ENCODE results near the gene MYRF. TPM values are rescaled to one million over a fixed set of nuclear protein-coding genes. Genes with fewer than 3 reads are reported as not detected.

MYRF gene
- total and polyA plus RNA-seq, 2 of the 13 experiments (the other 11 are each of a cell fraction or from before 2014, with no cell fraction given), result 10.2 to 25.9 TPM

DNA sequence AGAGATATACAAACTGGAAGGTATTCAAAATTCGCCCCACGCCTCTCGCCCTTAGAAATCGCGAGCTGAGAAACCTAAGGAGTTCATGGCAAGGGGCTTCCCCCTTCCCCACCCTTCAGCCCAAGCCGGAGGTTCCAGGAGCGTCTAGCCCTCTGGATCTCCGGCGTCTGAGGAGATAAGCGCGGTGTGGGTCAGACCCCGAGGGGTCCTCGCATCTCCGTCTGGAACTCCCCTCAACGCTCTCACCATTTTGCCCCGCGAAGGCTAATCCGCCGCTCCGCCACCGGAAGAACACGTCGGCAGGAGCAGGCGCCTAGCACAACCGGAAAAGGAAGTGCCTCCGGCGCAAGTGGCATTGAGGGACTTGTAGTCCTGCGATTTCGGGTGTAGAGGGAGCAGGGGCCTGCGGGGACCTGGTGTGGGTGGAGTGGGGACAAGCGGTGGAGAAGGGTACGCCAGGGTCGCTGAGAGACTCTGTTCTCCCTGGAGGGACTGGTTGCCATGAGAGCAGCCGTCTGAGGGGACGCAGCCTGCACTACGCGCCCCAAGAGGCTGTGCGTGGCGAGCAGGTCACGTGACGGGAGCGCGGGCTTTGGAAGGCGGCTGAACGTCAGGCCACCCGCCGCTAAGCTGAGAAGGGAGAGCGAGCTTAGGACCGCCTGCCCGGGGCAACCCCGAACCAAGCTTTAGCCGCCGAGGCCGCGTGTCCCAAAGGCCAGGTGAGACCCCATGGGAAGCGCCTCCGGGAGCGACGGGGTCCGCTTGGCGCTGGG, 40.1 kb downstream of the MYRF start, which contains the start of the genes FEN1 and TMEM258 (continued):
- TF ChIP-seq ZNF773 (CRISPR knock-in tag; IDR thresholded peaks at IDR 0.05; ENCODE audit: borderline replicate concordance) (0 out of 2 replicates have a peak, but pooled peaks have one; percentile 67), IRF2 (CRISPR knock-in tag; IDR thresholded peaks at IDR 0.05) (peak; percentile 69), ZNF331 (CRISPR knock-in tag; IDR thresholded peaks at IDR 0.05) (no peak), ZNF292 (CRISPR knock-in tag; IDR thresholded peaks at IDR 0.05; ENCODE audit: borderline replicate concordance, low read depth) (no peak), HCFC1 (IDR thresholded peaks at IDR 0.05; ENCODE audit: low read depth, low read length) (peak; percentile 80), SAFB2 (CRISPR knock-in tag; IDR thresholded peaks at IDR 0.05; ENCODE audit: borderline replicate concordance, low read depth) (peak; percentile 91; the same call in 1 of the 2 replicates), STAT5B (CRISPR knock-in tag; IDR thresholded peaks at IDR 0.05) (no peak), MTA3 (CRISPR knock-in tag; IDR thresholded peaks at IDR 0.05) (no peak), SIX1 (CRISPR knock-in tag; IDR thresholded peaks at IDR 0.05; ENCODE audit: borderline replicate concordance) (no peak), JARID2 (CRISPR knock-in tag; IDR thresholded peaks at IDR 0.05; ENCODE audit: insufficient replicate concordance) (no peak), ATF7 (IDR thresholded peaks at IDR 0.05) (no peak), ATF7 (CRISPR knock-in tag; IDR thresholded peaks at IDR 0.05) (no peak), ZFP36L2 (CRISPR knock-in tag; IDR thresholded peaks at IDR 0.05) (no peak; the same call in 1 of the 2 replicates), MZF1 (CRISPR knock-in tag; IDR thresholded peaks at IDR 0.05; ENCODE audit: borderline replicate concordance) (no peak)
- TF ChIP-seq, protein P1, sequence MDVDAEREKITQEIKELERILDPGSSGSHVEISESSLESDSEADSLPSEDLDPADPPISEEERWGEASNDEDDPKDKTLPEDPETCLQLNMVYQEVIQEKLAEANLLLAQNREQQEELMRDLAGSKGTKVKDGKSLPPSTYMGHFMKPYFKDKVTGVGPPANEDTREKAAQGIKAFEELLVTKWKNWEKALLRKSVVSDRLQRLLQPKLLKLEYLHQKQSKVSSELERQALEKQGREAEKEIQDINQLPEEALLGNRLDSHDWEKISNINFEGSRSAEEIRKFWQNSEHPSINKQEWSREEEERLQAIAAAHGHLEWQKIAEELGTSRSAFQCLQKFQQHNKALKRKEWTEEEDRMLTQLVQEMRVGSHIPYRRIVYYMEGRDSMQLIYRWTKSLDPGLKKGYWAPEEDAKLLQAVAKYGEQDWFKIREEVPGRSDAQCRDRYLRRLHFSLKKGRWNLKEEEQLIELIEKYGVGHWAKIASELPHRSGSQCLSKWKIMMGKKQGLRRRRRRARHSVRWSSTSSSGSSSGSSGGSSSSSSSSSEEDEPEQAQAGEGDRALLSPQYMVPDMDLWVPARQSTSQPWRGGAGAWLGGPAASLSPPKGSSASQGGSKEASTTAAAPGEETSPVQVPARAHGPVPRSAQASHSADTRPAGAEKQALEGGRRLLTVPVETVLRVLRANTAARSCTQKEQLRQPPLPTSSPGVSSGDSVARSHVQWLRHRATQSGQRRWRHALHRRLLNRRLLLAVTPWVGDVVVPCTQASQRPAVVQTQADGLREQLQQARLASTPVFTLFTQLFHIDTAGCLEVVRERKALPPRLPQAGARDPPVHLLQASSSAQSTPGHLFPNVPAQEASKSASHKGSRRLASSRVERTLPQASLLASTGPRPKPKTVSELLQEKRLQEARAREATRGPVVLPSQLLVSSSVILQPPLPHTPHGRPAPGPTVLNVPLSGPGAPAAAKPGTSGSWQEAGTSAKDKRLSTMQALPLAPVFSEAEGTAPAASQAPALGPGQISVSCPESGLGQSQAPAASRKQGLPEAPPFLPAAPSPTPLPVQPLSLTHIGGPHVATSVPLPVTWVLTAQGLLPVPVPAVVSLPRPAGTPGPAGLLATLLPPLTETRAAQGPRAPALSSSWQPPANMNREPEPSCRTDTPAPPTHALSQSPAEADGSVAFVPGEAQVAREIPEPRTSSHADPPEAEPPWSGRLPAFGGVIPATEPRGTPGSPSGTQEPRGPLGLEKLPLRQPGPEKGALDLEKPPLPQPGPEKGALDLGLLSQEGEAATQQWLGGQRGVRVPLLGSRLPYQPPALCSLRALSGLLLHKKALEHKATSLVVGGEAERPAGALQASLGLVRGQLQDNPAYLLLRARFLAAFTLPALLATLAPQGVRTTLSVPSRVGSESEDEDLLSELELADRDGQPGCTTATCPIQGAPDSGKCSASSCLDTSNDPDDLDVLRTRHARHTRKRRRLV (CRISPR knock-in tag; IDR thresholded peaks at IDR 0.05), result peak; percentile 56; the same call in 1 of the 2 replicates
- TF ChIP-seq, protein P2, sequence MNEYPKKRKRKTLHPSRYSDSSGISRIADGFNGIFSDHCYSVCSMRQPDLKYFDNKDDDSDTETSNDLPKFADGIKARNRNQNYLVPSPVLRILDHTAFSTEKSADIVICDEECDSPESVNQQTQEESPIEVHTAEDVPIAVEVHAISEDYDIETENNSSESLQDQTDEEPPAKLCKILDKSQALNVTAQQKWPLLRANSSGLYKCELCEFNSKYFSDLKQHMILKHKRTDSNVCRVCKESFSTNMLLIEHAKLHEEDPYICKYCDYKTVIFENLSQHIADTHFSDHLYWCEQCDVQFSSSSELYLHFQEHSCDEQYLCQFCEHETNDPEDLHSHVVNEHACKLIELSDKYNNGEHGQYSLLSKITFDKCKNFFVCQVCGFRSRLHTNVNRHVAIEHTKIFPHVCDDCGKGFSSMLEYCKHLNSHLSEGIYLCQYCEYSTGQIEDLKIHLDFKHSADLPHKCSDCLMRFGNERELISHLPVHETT (CRISPR knock-in tag; conservative IDR thresholded peaks at IDR 0.05), result no peak; the same call in 1 of the 2 replicates
- TF ChIP-seq, protein P3, sequence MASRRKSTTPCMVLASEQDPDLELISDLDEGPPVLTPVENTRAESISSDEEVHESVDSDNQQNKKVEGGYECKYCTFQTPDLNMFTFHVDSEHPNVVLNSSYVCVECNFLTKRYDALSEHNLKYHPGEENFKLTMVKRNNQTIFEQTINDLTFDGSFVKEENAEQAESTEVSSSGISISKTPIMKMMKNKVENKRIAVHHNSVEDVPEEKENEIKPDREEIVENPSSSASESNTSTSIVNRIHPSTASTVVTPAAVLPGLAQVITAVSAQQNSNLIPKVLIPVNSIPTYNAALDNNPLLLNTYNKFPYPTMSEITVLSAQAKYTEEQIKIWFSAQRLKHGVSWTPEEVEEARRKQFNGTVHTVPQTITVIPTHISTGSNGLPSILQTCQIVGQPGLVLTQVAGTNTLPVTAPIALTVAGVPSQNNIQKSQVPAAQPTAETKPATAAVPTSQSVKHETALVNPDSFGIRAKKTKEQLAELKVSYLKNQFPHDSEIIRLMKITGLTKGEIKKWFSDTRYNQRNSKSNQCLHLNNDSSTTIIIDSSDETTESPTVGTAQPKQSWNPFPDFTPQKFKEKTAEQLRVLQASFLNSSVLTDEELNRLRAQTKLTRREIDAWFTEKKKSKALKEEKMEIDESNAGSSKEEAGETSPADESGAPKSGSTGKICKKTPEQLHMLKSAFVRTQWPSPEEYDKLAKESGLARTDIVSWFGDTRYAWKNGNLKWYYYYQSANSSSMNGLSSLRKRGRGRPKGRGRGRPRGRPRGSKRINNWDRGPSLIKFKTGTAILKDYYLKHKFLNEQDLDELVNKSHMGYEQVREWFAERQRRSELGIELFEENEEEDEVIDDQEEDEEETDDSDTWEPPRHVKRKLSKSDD (CRISPR knock-in tag; IDR thresholded peaks at IDR 0.05; ENCODE audit: low read depth), result no peak
- TF ChIP-seq, protein P4, sequence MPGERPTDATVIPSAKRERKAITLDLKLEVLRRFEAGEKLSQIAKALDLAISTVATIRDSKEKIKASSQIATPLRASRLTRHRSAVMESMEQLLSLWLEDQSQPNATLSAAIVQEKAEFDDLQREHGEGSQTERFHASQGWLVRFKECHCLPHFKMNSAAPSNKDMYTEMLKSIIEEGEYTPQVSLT (CRISPR knock-in tag; IDR thresholded peaks at IDR 0.05; ENCODE audit: borderline replicate concordance, low read depth), result no peak
- TF ChIP-seq, protein P5, sequence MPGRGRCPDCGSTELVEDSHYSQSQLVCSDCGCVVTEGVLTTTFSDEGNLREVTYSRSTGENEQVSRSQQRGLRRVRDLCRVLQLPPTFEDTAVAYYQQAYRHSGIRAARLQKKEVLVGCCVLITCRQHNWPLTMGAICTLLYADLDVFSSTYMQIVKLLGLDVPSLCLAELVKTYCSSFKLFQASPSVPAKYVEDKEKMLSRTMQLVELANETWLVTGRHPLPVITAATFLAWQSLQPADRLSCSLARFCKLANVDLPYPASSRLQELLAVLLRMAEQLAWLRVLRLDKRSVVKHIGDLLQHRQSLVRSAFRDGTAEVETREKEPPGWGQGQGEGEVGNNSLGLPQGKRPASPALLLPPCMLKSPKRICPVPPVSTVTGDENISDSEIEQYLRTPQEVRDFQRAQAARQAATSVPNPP (CRISPR knock-in tag; IDR thresholded peaks at IDR 0.05), result 0 out of 2 replicates have a peak, but pooled peaks have one; percentile 43

Data from HepG2 (cell line).